GM19397 (cell line): Measurements from ENCODE around the gene WDR43.

Experiments used
- ATAC-seq: cut with Tn5 transposase; IDR thresholded peaks from one replicate; pipeline ENCODE4 v1.9.1; 2021; ENCODE audit warnings: mild to moderate bottlenecking, moderate library complexity; ENCODE audit not compliant: unreplicated experiment

WDR43 gene

GRCh38 chr2:28909655-28910353 is 15.3 kb downstream of the WDR43 start:
- no peak for ATAC-seq

- ATAC-seq: no peak
These were observed 21.5 kb downstream of the WDR43 start for GRCh38 chr2:28915939-28916338.

- no peak for ATAC-seq
These were observed 32.4 kb downstream of the WDR43 start for GRCh38 chr2:28926847-28927246.

- ATAC-seq: no peak
These were observed 33.0 kb downstream of the WDR43 start for GRCh38 chr2:28927469-28927868.

GRCh38 chr2:28927878-28928277 is 33.4 kb downstream of the WDR43 start:
- no peak for ATAC-seq

GRCh38 chr2:28929581-28929980 is 35.1 kb downstream of the WDR43 start:
- ATAC-seq: no peak

- ATAC-seq: no peak
These were observed 35.7 kb downstream of the WDR43 start for GRCh38 chr2:28930205-28930604.

GRCh38 chr2:28934769-28935168 is 40.3 kb downstream of the WDR43 start:
- ATAC-seq: no peak

- no peak for ATAC-seq
These were observed 46.5 kb downstream of the WDR43 start for GRCh38 chr2:28941008-28941407.

- no peak for ATAC-seq
These were observed 50.2 kb downstream of the WDR43 start for GRCh38 chr2:28944535-28945248.

GRCh38 chr2:28948160-28948559 is 53.7 kb downstream of the WDR43 start:
- ATAC-seq: no peak

- ATAC-seq: no peak
These were observed 54.7 kb downstream of the WDR43 start for GRCh38 chr2:28949190-28949589.

- no peak for ATAC-seq
These were observed 55.3 kb downstream of the WDR43 start for GRCh38 chr2:28949617-28950305.

- no peak for ATAC-seq
These were observed 56.6 kb downstream of the WDR43 start for GRCh38 chr2:28950941-28951630.

GRCh38 chr2:28951910-28952835 is 57.7 kb downstream of the WDR43 start:
- ATAC-seq: no peak

- no peak for ATAC-seq
These were observed 58.4 kb downstream of the WDR43 start for GRCh38 chr2:28952836-28953211.

GRCh38 chr2:28955467-28955866 is 61.0 kb downstream of the WDR43 start:
- no peak for ATAC-seq

- ATAC-seq: no peak
These were observed 62.0 kb downstream of the WDR43 start for GRCh38 chr2:28956415-28956826.

- ATAC-seq: no peak
These were observed 62.4 kb downstream of the WDR43 start for GRCh38 chr2:28956890-28957289.

GRCh38 chr2:28958689-28959088 is 64.2 kb downstream of the WDR43 start:
- ATAC-seq: no peak
